ENCODE results near the gene SETSIP. TPM values are rescaled to one million over a fixed set of nuclear protein-coding genes. Genes with fewer than 3 reads are reported as not detected.

Gene SETSIP
- total and polyA plus RNA-seq, 2 of the 8 experiments (the other 6 are each of a cell fraction or from before 2014, with no cell fraction given), result 0.14 TPM; not detected in 1

DNA sequence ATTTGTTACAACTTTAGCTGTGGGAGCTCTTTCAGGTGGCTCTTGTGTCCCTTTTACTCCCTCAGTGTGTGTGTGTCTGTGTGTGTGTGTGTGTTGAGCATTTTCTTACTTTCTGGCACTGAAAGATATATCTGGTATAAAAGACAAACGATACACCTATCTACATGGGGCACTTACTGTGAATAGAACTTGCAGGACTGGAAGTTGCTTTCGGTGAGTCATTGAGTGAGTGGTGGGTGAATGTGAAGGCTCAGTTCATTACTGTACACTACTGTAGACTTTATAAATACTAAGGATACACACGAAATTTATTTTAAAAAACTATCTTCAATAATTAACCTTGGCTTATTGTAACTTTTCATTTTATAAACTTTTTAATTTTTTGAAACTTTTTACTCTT is 43.6 kb upstream of the SETSIP start (continued):
- TF ChIP-seq, protein P1, sequence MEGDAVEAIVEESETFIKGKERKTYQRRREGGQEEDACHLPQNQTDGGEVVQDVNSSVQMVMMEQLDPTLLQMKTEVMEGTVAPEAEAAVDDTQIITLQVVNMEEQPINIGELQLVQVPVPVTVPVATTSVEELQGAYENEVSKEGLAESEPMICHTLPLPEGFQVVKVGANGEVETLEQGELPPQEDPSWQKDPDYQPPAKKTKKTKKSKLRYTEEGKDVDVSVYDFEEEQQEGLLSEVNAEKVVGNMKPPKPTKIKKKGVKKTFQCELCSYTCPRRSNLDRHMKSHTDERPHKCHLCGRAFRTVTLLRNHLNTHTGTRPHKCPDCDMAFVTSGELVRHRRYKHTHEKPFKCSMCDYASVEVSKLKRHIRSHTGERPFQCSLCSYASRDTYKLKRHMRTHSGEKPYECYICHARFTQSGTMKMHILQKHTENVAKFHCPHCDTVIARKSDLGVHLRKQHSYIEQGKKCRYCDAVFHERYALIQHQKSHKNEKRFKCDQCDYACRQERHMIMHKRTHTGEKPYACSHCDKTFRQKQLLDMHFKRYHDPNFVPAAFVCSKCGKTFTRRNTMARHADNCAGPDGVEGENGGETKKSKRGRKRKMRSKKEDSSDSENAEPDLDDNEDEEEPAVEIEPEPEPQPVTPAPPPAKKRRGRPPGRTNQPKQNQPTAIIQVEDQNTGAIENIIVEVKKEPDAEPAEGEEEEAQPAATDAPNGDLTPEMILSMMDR (IDR thresholded peaks at IDR 0.05; ENCODE audit: control extremely low read depth in 1 of 3, insufficient read depth in 1 of 3, low read depth in 1 of 3, low read length in 3 of 3), result no peak

Measured in H1 (cell line).